H1 (cell line): Measurements from ENCODE around the gene TERB1. TPM values are rescaled to one million over a fixed set of nuclear protein-coding genes. Genes with fewer than 3 reads are reported as not detected.

Experiments used
- CTCF ChIA-PET: fragments of 300-600 bp; sonication (Branson Sonifier 250); formaldehyde crosslinking; loops from one replicate; lab custom pipeline; 2021; ENCODE audit not compliant: partially characterized antibody; lab: Charles Lee
- POLR2A ChIA-PET: fragments of 300-600 bp; sonication (Branson Sonifier 250); formaldehyde crosslinking; loops from one replicate; lab custom pipeline; 2021; ENCODE audit warnings: inconsistent platforms; ENCODE audit not compliant: partially characterized antibody; lab: Charles Lee
- DNase-seq, 2 experiments: peaks; one replicate each; pipeline versions ENCODE4 v3.0.0 to v3.0.0-alpha.2; 2010 to 2022; ENCODE audit warnings: low spot score in 2 of 2, low read depth in 1 of 2, mixed read lengths in 1 of 2
- FAIRE-seq: peaks from 2 replicates; lab custom pipeline; 2011; peaks lifted over from hg19 to GRCh38; lab: Jason Lieb, UNC
- H2AFZ ChIP-seq: 2 replicates; pipeline ENCODE4 v1.8.1; 2012; ENCODE audit warnings: low read length, inconsistent platforms
- H2AK5ac ChIP-seq: 2 replicates; pipeline ENCODE4 v1.6.1; 2013; ENCODE audit warnings: low read depth, low read length
- H2BK120ac ChIP-seq: replicated peaks from 2 replicates; pipeline ENCODE3; 2013; ENCODE audit warnings: low read depth, low read length, inconsistent platforms
- H2BK12ac ChIP-seq: 2 replicates; pipeline ENCODE4 v1.6.1; 2013; ENCODE audit warnings: low read depth, low read length
- H2BK15ac ChIP-seq: 2 replicates; pipeline ENCODE4 v1.6.1; 2013; ENCODE audit warnings: low read length
- H2BK20ac ChIP-seq: 2 replicates; pipeline ENCODE4 v1.6.1; 2013; ENCODE audit warnings: low read length
- H2BK5ac ChIP-seq: 2 replicates; pipeline ENCODE4 v1.6.1; 2013; ENCODE audit warnings: low read depth, low read length
- H3K14ac ChIP-seq: 2 replicates; pipeline ENCODE4 v1.6.1; 2013; ENCODE audit warnings: inconsistent platforms; ENCODE audit not compliant: insufficient read length
- H3K18ac ChIP-seq: 2 replicates; pipeline ENCODE4 v1.6.1; 2013; ENCODE audit warnings: low read length; ENCODE audit errors: extremely low read depth
- H3K23ac ChIP-seq: 2 replicates; pipeline ENCODE4 v1.6.1; 2013; ENCODE audit warnings: inconsistent platforms; ENCODE audit not compliant: insufficient read length
- H3K23me2 ChIP-seq: 2 replicates; pipeline ENCODE4 v1.6.1; 2013; ENCODE audit warnings: low read depth, low read length
- H3K27ac ChIP-seq: 2 replicates; pipeline ENCODE4 v1.6.1; 2011; ENCODE audit warnings: low read depth, low read length, inconsistent platforms
- H3K27me3 ChIP-seq, 4 experiments: replicated peaks in 1 of 4; 1 replicate in 1 of 4; 2 replicates in 3 of 4; pipeline versions ENCODE4 v1.6.1 to v1.8.1; 2011 to 2013; ENCODE audit warnings: low read length in 3 of 4, mild to moderate bottlenecking in 3 of 4, inconsistent platforms in 2 of 4, mixed read lengths in 2 of 4, moderate library complexity in 1 of 4; ENCODE audit not compliant: control insufficient read depth in 3 of 4, insufficient read depth in 3 of 4; ENCODE audit errors: extremely low read depth in 1 of 4
- H3K36me3 ChIP-seq, 4 experiments: 2 replicates each; pipeline versions ENCODE4 v1.6.1 to v1.8.1; 2011 to 2013; ENCODE audit warnings: mild to moderate bottlenecking in 4 of 4, low read length in 3 of 4, moderate library complexity in 2 of 4, control low read depth in 1 of 4, inconsistent platforms in 1 of 4; ENCODE audit not compliant: insufficient read depth in 4 of 4, control insufficient read depth in 2 of 4
- H3K4ac ChIP-seq: replicated peaks from 2 replicates; pipeline ENCODE3; 2013; ENCODE audit warnings: low read length, low read depth, mixed read lengths, inconsistent platforms; ENCODE audit not compliant: insufficient read length
- H3K4me1 ChIP-seq, 4 experiments: replicated peaks in 1 of 4; 1 replicate in 1 of 4; 2 replicates in 3 of 4; pipeline versions ENCODE4 v1.6.1 to v1.8.1; 2011 to 2013; ENCODE audit warnings: low read length in 3 of 4, inconsistent platforms in 2 of 4, mixed read lengths in 1 of 4; ENCODE audit not compliant: insufficient read depth in 4 of 4, control insufficient read depth in 3 of 4
- H3K4me2 ChIP-seq, 2 experiments: 2 replicates each; pipeline versions ENCODE4 v1.6.1 to v1.8.1; 2011 to 2013; ENCODE audit warnings: low read depth in 2 of 2, low read length in 2 of 2, control low read depth in 1 of 2, inconsistent platforms in 1 of 2, mild to moderate bottlenecking in 1 of 2; ENCODE audit not compliant: insufficient read depth in 1 of 2
- H3K4me3 ChIP-seq, 4 experiments: fragments of 200-600, 300-600 bp in 1 of 4; sonication (generic), shearing (Covaris generic), sonication (Bioruptor Twin) in 1 of 4; 2 replicates each; pipeline versions ENCODE4 v1.5.1 to v1.8.1; 2011 to 2016; ENCODE audit warnings: low read length in 4 of 4, low read depth in 3 of 4, control low read depth in 2 of 4, inconsistent platforms in 2 of 4, mild to moderate bottlenecking in 2 of 4, mixed read lengths in 1 of 4, moderate library complexity in 1 of 4; ENCODE audit not compliant: insufficient read depth in 2 of 4; ENCODE audit errors: extremely low read depth in 1 of 4
- H3K56ac ChIP-seq: replicated peaks from 2 replicates; pipeline ENCODE3; 2013; ENCODE audit warnings: low read depth, mild to moderate bottlenecking, mixed read lengths, low read length, inconsistent platforms; ENCODE audit not compliant: insufficient read length
- H3K79me1 ChIP-seq: 2 replicates; pipeline ENCODE4 v1.6.1; 2013; ENCODE audit warnings: low read depth, low read length, control low read depth
- H3K79me2 ChIP-seq, 2 experiments: 2 replicates each; pipeline versions ENCODE4 v1.6.1 to v1.8.1; 2012 to 2013; ENCODE audit warnings: low read length in 2 of 2, mild to moderate bottlenecking in 2 of 2, inconsistent platforms in 1 of 2; ENCODE audit not compliant: insufficient read depth in 2 of 2, control insufficient read depth in 1 of 2
- H3K9ac ChIP-seq, 4 experiments: replicated peaks in 1 of 4; 1 replicate in 1 of 4; 2 replicates in 3 of 4; pipeline versions ENCODE4 v1.6.1 to v1.8.1; 2011 to 2013; ENCODE audit warnings: low read depth in 3 of 4, low read length in 3 of 4, control low read depth in 2 of 4, mild to moderate bottlenecking in 2 of 4, moderate library complexity in 2 of 4, inconsistent platforms in 1 of 4; ENCODE audit errors: extremely low read depth in 1 of 4
- H3K9me3 ChIP-seq, 2 experiments: 2 replicates each; pipeline versions ENCODE4 v1.6.1 to v1.8.1; 2012 to 2013; ENCODE audit warnings: mild to moderate bottlenecking in 2 of 2, moderate library complexity in 2 of 2, control low read depth in 1 of 2, inconsistent platforms in 1 of 2, low read depth in 1 of 2, low read length in 1 of 2, mixed read lengths in 1 of 2; ENCODE audit not compliant: insufficient read depth in 2 of 2
- H4K20me1 ChIP-seq, 2 experiments: replicated peaks in 1 of 2; 2 replicates each; pipeline versions ENCODE3 to v1.8.1; 2011 to 2013; ENCODE audit warnings: inconsistent platforms in 2 of 2, low read length in 2 of 2, mild to moderate bottlenecking in 1 of 2; ENCODE audit not compliant: insufficient read depth in 2 of 2, control insufficient read depth in 1 of 2
- H4K5ac ChIP-seq: 2 replicates; pipeline ENCODE4 v1.6.1; 2013; ENCODE audit warnings: low read length, low read depth, mixed read lengths, inconsistent platforms; ENCODE audit not compliant: insufficient read length
- H4K8ac ChIP-seq: 2 replicates; pipeline ENCODE4 v1.8.0; 2013; ENCODE audit warnings: mild to moderate bottlenecking, moderate library complexity, low read length, inconsistent platforms; ENCODE audit not compliant: insufficient read depth; ENCODE audit errors: extremely low read depth
- H4K91ac ChIP-seq: replicated peaks from 2 replicates; pipeline ENCODE3; 2013; ENCODE audit warnings: low read length, mixed read lengths, inconsistent platforms; ENCODE audit not compliant: insufficient read length
- CTBP2 ChIP-seq: IDR thresholded peaks from 2 replicates; pipeline ENCODE4 v1.7.0; 2011; ENCODE audit warnings: borderline replicate concordance, mild to moderate bottlenecking, moderate library complexity, mixed read lengths, low read length; ENCODE audit not compliant: insufficient read depth, insufficient read length
- HDAC6 ChIP-seq: IDR thresholded peaks from one replicate; pipeline ENCODE4 v1.7.1; 2012; ENCODE audit warnings: low read depth, mild to moderate bottlenecking, inconsistent platforms, low read length, moderate library complexity
- NRF1 ChIP-seq: IDR thresholded peaks from 2 replicates; pipeline ENCODE4 v1.6.1; 2011; ENCODE audit warnings: mild to moderate bottlenecking, low read depth, low read length, improper control_type of control experiment
- PHF8 ChIP-seq: fragments of 200-600 bp; sonication (generic); conservative IDR thresholded peaks from 2 replicates; pipeline ENCODE4 v1.7.1; 2012; ENCODE audit warnings: low read depth, mild to moderate bottlenecking, inconsistent platforms, low read length, moderate library complexity
- SAP30 ChIP-seq: fragments of 300-600 bp; sonication (generic); IDR thresholded peaks from 2 replicates; pipeline ENCODE4 v1.7.1; 2012; ENCODE audit warnings: low read length, moderate library complexity, mild to moderate bottlenecking, inconsistent platforms; ENCODE audit not compliant: insufficient read depth, insufficient replicate concordance
- TBP ChIP-seq: IDR thresholded peaks from 2 replicates; pipeline ENCODE4 v1.6.1; 2011; ENCODE audit warnings: low read depth, low read length, improper control_type of control experiment
- TEAD4 ChIP-seq: IDR thresholded peaks from 2 replicates; pipeline ENCODE4 v1.6.1; 2012; ENCODE audit warnings: low read depth, low read length, inconsistent platforms, mixed read lengths
- WGBS, 2 experiments: shearing (Covaris generic) in 1 of 2; methylation state at CpG; one replicate each; pipeline versions ENCODE4 v1.1.6 to v1.1.7; 2013 to 2015; ENCODE audit warnings: low lambda C conversion rate in 2 of 2, mixed read lengths in 2 of 2, inconsistent platforms in 1 of 2, low coverage in 1 of 2, missing lambda C conversion rate in 1 of 2; ENCODE audit not compliant: insufficient replicate concordance in 2 of 2, insufficient coverage in 1 of 2, insufficient read length in 1 of 2; ENCODE audit errors: extremely low coverage in 1 of 2, missing lambda C conversion rate in 1 of 2; 5-methylcytosine and 5-hydroxymethylcytosine counted together
- polyA plus RNA-seq, 7 experiments: library from polyadenylated mRNA; depleted of rRNA in 3 of 7; stranded (reverse) in 5 of 7; unstranded in 2 of 7; fragments of >200 nt in 5 of 7; fragments of 200-250 nt in 2 of 7; gene quantifications; 1 replicate in 5 of 7; 2 replicates in 1 of 7; 4 replicates in 1 of 7; pipeline versions ENCODE4 v1.2.1 to v1.2.3, GENCODE V29; 2011 to 2013; ENCODE audit warnings: missing spikeins in 2 of 7, mixed read lengths in 2 of 7
- total RNA-seq: library from RNA; stranded (reverse); fragmentation: NEBNext Ultra II Directional; extraction: Animal tissue kit (Norgen Biotek cat#: 25700); gene quantifications from 2 replicates; pipeline ENCODE4 v1.2.1, GENCODE V29; 2021
- TF ChIP-seq, protein P1 (sequence below): IDR thresholded peaks from 2 replicates; pipeline ENCODE4 v1.6.1; 2011; ENCODE audit warnings: low read depth, mild to moderate bottlenecking, low read length; ENCODE audit not compliant: insufficient read depth

Gene TERB1
- total and polyA plus RNA-seq, 2 of the 8 experiments (the other 6 are each of a cell fraction or from before 2014, with no cell fraction given), result not detected

DNA sequence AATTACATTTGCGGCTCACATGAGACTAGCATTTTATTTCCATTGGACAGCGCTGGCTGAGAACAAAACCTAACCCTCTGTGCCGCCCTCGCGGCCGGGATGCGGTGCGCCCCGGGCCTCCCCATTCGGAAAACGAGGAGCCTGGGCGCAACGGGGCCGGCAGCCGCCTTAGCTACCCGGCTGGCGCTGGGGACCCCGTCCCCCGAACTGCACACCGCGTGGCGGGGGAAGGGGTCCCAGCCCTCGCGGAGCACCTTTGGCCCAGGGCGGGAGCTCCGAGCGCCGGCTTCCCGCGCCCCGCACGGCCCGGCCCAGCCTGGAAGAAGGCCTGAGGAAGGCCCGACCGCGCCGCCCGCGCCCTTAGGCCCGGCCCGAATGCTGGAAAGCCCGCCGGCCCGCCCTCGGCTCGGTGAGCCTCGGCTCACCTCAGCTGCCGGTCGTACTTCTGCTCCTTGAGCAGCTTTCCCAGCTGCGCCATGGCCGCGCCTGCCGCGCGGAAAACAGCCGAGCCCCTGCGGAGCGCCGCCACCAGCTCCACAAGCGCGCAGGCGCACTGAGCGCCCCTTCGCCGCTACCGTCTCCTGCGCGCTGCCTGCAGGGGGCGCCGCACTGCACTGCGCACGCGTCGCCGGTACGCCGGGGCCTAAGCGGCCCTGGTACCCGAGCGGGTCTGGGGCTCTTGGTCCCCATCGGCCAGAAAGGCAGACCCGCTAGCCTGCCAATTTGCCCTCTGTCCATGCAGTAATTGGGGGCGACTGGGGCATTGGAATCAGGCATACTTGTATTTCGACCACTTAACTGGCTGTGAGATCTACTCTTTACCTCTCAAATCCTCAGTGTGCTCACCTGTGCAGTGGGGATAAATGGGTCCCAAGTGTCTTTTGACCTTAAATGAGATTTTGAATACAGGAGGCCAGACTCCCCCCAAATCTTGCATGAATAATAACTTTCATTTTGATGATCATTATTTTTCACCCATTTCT, 29.3 kb upstream of the TERB1 start, which contains the start of gene NAE1:
NAE1 (minus strand) TSS at position 555 of the 983 bp plus-strand sequence; CDS start at position 478, 77 bp downstream.
- peaks cover 0 to 5% (median 3%) of the 10 kb centered on the region in 4 experiments; a peak in 2 of 7 replicates for H3K4me1 ChIP-seq
- peak within 1 kb of the TSS; percentile 65 to 98 (median 96) for H3K9ac ChIP-seq
- H4K20me1 ChIP-seq, result peaks cover under 1 to 4% of the 10 kb centered on the region in 2 experiments
- peak within 1 kb of the TSS; percentile 93 for H3K27ac ChIP-seq
- DNase-seq (peak; percentile 79 to 95), FAIRE-seq (no peak)
- no peaks in the 10 kb centered on the region; a peak in 2 of 7 replicates for H3K27me3 ChIP-seq
- no peak within 1 kb of the TSS for H2BK12ac ChIP-seq
- no peak within 1 kb of the TSS for H3K4ac ChIP-seq
- H4K5ac ChIP-seq, result peak within 1 kb of the TSS; percentile 48
- H3K23me2 ChIP-seq, result peaks cover 3% of the 10 kb centered on the region; the same call in 1 of the 2 replicates
- H3K4me3 ChIP-seq, result peak within 1 kb of the TSS; percentile 66 to 86 (median 84)
- H3K36me3 ChIP-seq, result peaks cover 5 to 26% (median 11%) of the 10 kb centered on the region in 4 experiments
- POLR2A ChIA-PET, result interaction anchor here (0.5 to 9.3 kb wide), 18 partner anchors 11 to 138 kb away, joined by 3 to 67 read pairs (median 6); partner anchors contain the start of genes CA7, DYNC1LI2 and PDP2
- no peaks in the 10 kb centered on the region for H3K9me3 ChIP-seq
- H3K56ac ChIP-seq, result peak within 1 kb of the TSS; percentile 62
- H3K79me1 ChIP-seq, result peaks cover 2% of the 10 kb centered on the region; the same call in 1 of the 2 replicates
- H2AFZ ChIP-seq, result peak within 1 kb of the TSS; percentile 56; the same call in 1 of the 2 replicates
- no peak within 1 kb of the TSS for H2BK120ac ChIP-seq
- H2BK20ac ChIP-seq, result no peak within 1 kb of the TSS
- no peak within 1 kb of the TSS for H3K14ac ChIP-seq
- peak within 1 kb of the TSS; percentile 66; the same call in 1 of the 2 replicates for H3K18ac ChIP-seq
- H2BK15ac ChIP-seq, result peak within 1 kb of the TSS; percentile 72; the same call in 1 of the 2 replicates
- peaks cover 6 to 44% of the 10 kb centered on the region in 2 experiments for H3K79me2 ChIP-seq
- peak within 1 kb of the TSS; percentile 66; the same call in 1 of the 2 replicates for H2BK5ac ChIP-seq
- no peak within 1 kb of the TSS for H2AK5ac ChIP-seq
- CTCF ChIA-PET, result interaction anchor here (0.6 to 14.3 kb wide), 31 partner anchors 8 to 562 kb away, joined by 3 to 162 read pairs (median 4); partner anchors contain the start of genes CA7, CIAO2B and TPPP3
- peak within 1 kb of the TSS; percentile 63 to 79 for H3K4me2 ChIP-seq
- H4K8ac ChIP-seq, result peak within 1 kb of the TSS; percentile 97; the same call in 1 of the 2 replicates
- no peak within 1 kb of the TSS for H3K23ac ChIP-seq
- H4K91ac ChIP-seq, result peak within 1 kb of the TSS; percentile 40
- 1% methylated on average over 68 of the region's 84 CpGs; no CpG with 5 or more reads in 1 of the 2 experiments for WGBS, 2 experiments
- TF ChIP-seq CTBP2 (no peak), NRF1 (peak; percentile 83), TEAD4 (0 out of 2 replicates have a peak, but pooled peaks have one; percentile 27), HDAC6 (no peak), PHF8 (peak; percentile 100), TBP (peak; percentile 80; the same call in 1 of the 2 replicates), SAP30 (no peak)
- TF ChIP-seq, protein P1, sequence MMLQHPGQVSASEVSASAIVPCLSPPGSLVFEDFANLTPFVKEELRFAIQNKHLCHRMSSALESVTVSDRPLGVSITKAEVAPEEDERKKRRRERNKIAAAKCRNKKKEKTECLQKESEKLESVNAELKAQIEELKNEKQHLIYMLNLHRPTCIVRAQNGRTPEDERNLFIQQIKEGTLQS, result no peak
